ENCODE results near the gene NIPBL. TPM values are rescaled to one million over a fixed set of nuclear protein-coding genes. Genes with fewer than 3 reads are reported as not detected.

Gene NIPBL
- total RNA-seq, 3 donors from 2014 or later, result 61.9 to 112 (median 69.2) TPM

DNA sequence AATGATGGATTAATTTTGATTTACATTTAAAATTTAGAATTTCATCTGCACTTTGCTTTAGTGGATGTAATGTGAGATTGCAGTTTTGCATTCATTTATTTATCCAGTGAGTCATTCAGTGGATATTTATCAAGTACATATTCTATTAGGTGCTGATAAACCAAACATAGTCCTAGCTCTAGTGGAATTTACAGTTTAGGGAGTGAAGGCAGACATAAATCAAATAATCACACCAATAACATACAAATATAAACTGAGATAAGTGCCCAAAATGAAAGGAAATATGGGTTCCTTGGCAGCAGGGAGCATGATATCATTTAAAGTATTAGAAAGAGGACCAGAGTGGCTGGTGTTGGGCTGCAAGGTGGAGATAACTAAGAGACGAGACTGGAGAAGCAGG lies 14.7 kb upstream of the NIPBL start:
- no peaks in the 10 kb centered on the region for H3K9me3 ChIP-seq
- no peaks in the 10 kb centered on the region for H3K4me1 ChIP-seq
- intact Hi-C loops (cut with DNase I; ENCODE audit: low total_unique reads), result no loop called here
- no peak for DNase-seq (ENCODE audit: low spot score in 2 of 2)
- TF ChIP-seq POLR2AphosphoS5 (IDR thresholded peaks at IDR 0.05), result no peak
- TF ChIP-seq, protein P1, sequence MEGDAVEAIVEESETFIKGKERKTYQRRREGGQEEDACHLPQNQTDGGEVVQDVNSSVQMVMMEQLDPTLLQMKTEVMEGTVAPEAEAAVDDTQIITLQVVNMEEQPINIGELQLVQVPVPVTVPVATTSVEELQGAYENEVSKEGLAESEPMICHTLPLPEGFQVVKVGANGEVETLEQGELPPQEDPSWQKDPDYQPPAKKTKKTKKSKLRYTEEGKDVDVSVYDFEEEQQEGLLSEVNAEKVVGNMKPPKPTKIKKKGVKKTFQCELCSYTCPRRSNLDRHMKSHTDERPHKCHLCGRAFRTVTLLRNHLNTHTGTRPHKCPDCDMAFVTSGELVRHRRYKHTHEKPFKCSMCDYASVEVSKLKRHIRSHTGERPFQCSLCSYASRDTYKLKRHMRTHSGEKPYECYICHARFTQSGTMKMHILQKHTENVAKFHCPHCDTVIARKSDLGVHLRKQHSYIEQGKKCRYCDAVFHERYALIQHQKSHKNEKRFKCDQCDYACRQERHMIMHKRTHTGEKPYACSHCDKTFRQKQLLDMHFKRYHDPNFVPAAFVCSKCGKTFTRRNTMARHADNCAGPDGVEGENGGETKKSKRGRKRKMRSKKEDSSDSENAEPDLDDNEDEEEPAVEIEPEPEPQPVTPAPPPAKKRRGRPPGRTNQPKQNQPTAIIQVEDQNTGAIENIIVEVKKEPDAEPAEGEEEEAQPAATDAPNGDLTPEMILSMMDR (IDR thresholded peaks at IDR 0.05), result no peak
- no peak for TF ChIP-seq POLR2A (IDR thresholded peaks at IDR 0.05)
- no peak overlapping the region for H3K4me3 ChIP-seq
- H3K36me3 ChIP-seq, result no peaks in the 10 kb centered on the region
- no peak overlapping the region for H3K27ac ChIP-seq
- no peaks in the 10 kb centered on the region for H3K27me3 ChIP-seq

DNA sequence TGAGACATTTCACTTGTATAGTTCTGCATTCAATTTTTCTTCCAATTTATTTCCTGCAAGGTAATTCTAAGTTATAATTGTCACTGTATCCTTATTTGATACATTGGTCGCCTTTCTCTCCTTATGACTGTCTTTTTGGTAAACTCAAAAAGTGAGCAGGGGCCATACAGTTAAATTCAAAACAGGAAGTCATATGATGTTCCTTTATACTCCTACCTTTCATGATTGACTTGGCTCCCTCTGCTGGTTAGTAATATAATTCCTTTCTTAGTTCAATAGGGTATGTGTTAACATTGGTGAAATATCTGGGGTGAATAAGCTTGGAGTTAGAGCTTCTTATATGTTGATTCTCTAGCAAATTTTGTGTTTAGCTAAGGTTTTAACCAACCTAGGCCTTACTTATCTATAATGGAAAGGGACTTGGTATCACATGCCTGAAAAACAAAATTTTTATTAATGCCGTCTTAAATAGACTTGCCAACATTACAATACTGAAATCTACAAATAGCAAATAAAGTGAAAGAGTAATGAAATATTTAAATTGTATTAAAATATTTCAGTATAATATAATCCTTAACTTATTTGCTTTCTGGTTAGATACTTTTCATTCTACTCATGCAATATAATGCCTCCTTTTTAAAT lies 6.0 kb upstream of the NIPBL start:
- Histone ChIP-seq H3K4me1 (peaks cover 0 to 5% of the 10 kb centered on the region in 2 donors), H3K4me3 (no peak overlapping the region), H3K27ac (no peak overlapping the region), H3K27me3 (no peaks in the 10 kb centered on the region), H3K36me3 (no peaks in the 10 kb centered on the region), H3K9me3 (no peaks in the 10 kb centered on the region)
- no peak for DNase-seq (ENCODE audit: low spot score in 2 of 2)
- intact Hi-C loops (cut with DNase I; ENCODE audit: low total_unique reads), result no loop called here
- TF ChIP-seq, protein P1 (IDR thresholded peaks at IDR 0.05), result peak in 2 of 3 donors; percentile 66 to 72
- TF ChIP-seq POLR2AphosphoS5 (IDR thresholded peaks at IDR 0.05), result no peak
- TF ChIP-seq POLR2A (IDR thresholded peaks at IDR 0.05), result no peak

DNA sequence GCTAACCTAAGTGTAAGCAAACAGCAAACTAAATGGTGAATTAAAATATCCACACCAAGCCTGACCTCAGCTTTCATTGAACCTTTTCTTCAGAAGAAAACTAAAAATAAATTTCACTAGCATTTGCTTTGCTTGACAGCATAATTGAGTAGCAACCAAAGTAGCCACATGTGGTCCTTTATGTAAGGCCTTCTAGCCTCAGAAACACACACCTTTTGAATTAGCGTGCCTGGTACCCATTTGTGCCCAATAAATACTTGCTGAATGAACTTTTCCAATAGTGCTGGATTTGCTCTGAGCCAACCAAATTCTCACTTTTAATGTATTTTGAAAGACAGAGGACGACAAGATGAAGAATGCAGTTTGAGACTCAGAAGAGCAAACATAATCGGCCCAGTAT lies 2.1 kb upstream of the NIPBL start:
- Histone ChIP-seq H3K27ac (peak overlapping the region in 1 of 2 donors; percentile 99), H3K27me3 (no peaks in the 10 kb centered on the region), H3K4me1 (peaks cover 0 to 7% of the 10 kb centered on the region in 2 donors), H3K4me3 (peak overlapping the region in 2 of 3 donors; percentile 93 to 97), H3K36me3 (no peaks in the 10 kb centered on the region), H3K9me3 (no peaks in the 10 kb centered on the region)
- TF ChIP-seq POLR2AphosphoS5 (IDR thresholded peaks at IDR 0.05), result no peak
- intact Hi-C loops (cut with DNase I; ENCODE audit: low total_unique reads), result no loop called here
- DNase-seq (ENCODE audit: low spot score in 2 of 2), result no peak

DNA sequence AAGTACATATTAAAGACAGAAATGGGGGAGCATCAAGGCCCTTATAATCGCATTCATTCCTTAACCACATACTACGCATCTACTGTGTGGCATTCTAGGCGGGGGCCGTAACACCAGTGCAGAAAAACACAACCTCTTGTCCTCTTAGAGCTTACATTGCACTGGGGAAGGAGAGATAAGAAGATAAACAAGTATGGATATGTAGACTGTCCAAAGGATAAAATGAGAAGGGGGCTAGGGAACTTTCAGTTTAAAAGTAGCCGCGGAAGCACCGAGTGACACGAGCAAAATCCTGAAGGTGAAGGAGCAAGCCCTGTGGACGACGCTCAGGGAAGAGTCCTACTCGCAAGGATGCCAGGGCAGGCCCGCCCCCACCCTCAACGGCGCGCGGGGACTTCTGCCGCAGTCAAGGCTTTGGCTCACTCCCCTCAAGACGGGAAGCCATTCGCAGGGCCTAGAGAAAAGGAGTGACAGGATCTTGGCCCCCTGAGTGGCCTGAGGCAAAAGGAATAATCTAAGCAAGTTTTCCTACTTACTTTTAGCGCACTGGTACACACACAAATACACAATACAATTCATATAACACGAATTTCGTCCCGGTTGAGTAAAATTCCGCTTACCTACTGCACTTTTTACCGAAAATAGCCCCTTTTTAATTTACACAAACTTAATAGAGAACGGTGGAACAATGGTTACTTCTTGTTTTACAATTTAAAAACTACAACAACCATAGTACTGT lies 1.3 kb upstream of the NIPBL start:
- intact Hi-C loops (cut with DNase I; ENCODE audit: low total_unique reads), result no loop called here
- Histone ChIP-seq H3K9me3 (no peaks in the 10 kb centered on the region), H3K4me1 (peaks cover 0 to 15% of the 10 kb centered on the region in 2 donors), H3K36me3 (no peaks in the 10 kb centered on the region), H3K4me3 (peak overlapping the region; percentile 93 to 97 (median 96)), H3K27me3 (no peaks in the 10 kb centered on the region), H3K27ac (peak overlapping the region; percentile 99)
- DNase-seq (ENCODE audit: low spot score in 2 of 2), result peak in 1 of 2 donors; percentile 42
- no peak for TF ChIP-seq POLR2AphosphoS5 (IDR thresholded peaks at IDR 0.05)

DNA sequence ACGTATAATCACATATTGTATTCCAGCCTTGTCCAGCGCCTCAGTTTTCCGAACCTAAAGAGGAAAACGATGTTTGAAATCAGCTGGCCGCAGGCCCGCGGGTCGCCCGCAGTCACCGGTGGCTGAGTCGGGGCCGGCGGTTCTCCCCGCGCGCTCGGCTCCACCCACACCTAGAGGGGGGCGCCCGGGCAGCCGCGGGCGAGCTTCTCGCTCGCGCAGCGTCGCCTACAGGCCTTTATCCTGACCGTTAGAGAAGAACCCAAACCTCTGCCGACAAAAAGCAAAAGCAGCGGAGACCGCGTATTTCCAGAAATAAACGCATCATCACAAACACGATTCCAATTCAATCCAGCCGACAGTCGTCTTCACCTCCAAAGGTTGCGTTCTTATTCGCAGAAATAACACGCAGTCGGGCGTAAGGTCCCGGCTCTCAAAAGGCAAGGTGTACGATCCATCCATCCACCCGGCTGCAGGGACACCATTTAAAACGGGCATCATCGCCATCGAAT lies 725 bp upstream of the NIPBL start:
- Histone ChIP-seq H3K27ac (peak overlapping the region; percentile 99), H3K4me1 (peaks cover 0 to 16% of the 10 kb centered on the region in 2 donors), H3K36me3 (no peaks in the 10 kb centered on the region), H3K4me3 (peak overlapping the region; percentile 93 to 97 (median 96)), H3K27me3 (no peaks in the 10 kb centered on the region), H3K9me3 (no peaks in the 10 kb centered on the region)
- intact Hi-C loops (cut with DNase I; ENCODE audit: low total_unique reads), result no loop called here
- no peak for TF ChIP-seq POLR2A (IDR thresholded peaks at IDR 0.05)
- TF ChIP-seq, protein P1 (IDR thresholded peaks at IDR 0.05), result peak in 1 of 3 donors; percentile 10
- peak; percentile 61 to 63 for DNase-seq (ENCODE audit: low spot score in 2 of 2)

All from breast epithelium (tissue), 4 donors.